ENCODE measurements around the gene DAZAP1. TPM values are rescaled to one million over a fixed set of nuclear protein-coding genes. Genes with fewer than 3 reads are reported as not detected.

Gene DAZAP1
- total RNA-seq, 1 donor from 2014 or later = 98.7 TPM

DNA sequence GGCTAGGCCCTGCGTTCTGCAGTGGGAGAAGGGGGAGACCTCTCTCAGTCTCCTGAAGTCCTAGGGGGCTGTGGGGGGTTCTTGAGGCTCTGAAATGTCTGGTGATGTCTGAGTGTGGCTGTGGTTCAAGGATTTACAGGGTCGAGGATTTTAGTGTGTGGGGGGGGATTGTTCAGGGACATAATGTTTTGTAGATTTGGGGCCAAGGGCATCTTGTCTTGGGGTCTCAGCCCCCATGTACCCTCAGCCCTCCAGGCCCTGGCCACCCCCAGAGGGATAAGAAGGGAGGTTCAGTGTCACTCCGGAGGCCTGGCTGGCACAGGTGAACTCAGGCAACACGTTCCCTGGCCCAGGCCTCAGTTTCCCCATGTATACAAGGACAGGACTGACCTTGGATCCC is 40.1 kb downstream of the DAZAP1 start:
- peaks cover 17% of the 10 kb centered on the region for H3K4me1 ChIP-seq
- no peak for DNase-seq
- no peaks in the 10 kb centered on the region for H3K9me3 ChIP-seq
- H3K4me3 ChIP-seq = no peak overlapping the region
- TF ChIP-seq, protein P1, sequence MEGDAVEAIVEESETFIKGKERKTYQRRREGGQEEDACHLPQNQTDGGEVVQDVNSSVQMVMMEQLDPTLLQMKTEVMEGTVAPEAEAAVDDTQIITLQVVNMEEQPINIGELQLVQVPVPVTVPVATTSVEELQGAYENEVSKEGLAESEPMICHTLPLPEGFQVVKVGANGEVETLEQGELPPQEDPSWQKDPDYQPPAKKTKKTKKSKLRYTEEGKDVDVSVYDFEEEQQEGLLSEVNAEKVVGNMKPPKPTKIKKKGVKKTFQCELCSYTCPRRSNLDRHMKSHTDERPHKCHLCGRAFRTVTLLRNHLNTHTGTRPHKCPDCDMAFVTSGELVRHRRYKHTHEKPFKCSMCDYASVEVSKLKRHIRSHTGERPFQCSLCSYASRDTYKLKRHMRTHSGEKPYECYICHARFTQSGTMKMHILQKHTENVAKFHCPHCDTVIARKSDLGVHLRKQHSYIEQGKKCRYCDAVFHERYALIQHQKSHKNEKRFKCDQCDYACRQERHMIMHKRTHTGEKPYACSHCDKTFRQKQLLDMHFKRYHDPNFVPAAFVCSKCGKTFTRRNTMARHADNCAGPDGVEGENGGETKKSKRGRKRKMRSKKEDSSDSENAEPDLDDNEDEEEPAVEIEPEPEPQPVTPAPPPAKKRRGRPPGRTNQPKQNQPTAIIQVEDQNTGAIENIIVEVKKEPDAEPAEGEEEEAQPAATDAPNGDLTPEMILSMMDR (IDR thresholded peaks at IDR 0.05) = no peak
- ATAC-seq = no peak
- intact Hi-C loops (cut with DNase I) = no loop called here
- peaks cover 5% of the 10 kb centered on the region for H3K36me3 ChIP-seq
- H3K27me3 ChIP-seq = peaks cover 73% of the 10 kb centered on the region
- no peak overlapping the region for H3K27ac ChIP-seq

GRCh38 chr19:1447944-1448343 is 40.6 kb downstream of the DAZAP1 start:
- Histone ChIP-seq H3K9me3 (no peaks in the 10 kb centered on the region), H3K27me3 (peaks cover 77% of the 10 kb centered on the region)
- no peak for ATAC-seq

GRCh38 chr19:1449467-1450442 is 42.4 kb downstream of the DAZAP1 start, which contains the start of gene APC2:
Gene APC2 (plus strand): TSS chr19:1450121. CDS start chr19:1453002, 2,881 bp downstream.
- intact Hi-C loops (cut with DNase I) = no loop called here
- H3K4me1 ChIP-seq = peaks cover 14% of the 10 kb centered on the region
- DNase-seq = no peak
- ATAC-seq = no peak
- no peaks in the 10 kb centered on the region for H3K9me3 ChIP-seq
- H3K36me3 ChIP-seq = no peaks in the 10 kb centered on the region
- TF ChIP-seq, protein P1 (IDR thresholded peaks at IDR 0.05) = no peak
- no peak within 1 kb of the TSS for H3K27ac ChIP-seq
- H3K27me3 ChIP-seq = peaks cover 96% of the 10 kb centered on the region
- H3K4me3 ChIP-seq = no peak within 1 kb of the TSS

More at GRCh38 chr19:1447944-1448343, 40.6 kb downstream of the DAZAP1 start:
- Histone ChIP-seq H3K4me3 (no peak overlapping the region), H3K36me3 (peaks cover under 1% of the 10 kb centered on the region), H3K27ac (no peak overlapping the region), H3K4me1 (peaks cover 17% of the 10 kb centered on the region)
- no peak for DNase-seq
- intact Hi-C loops (cut with DNase I) = no loop called here
- TF ChIP-seq, protein P1 (IDR thresholded peaks at IDR 0.05) = no peak

GRCh38 chr19:1450735-1451731 is 43.6 kb downstream of the DAZAP1 start:
- Histone ChIP-seq H3K4me3 (no peak overlapping the region), H3K27ac (no peak overlapping the region), H3K4me1 (peaks cover 14% of the 10 kb centered on the region), H3K27me3 (peaks cover 98% of the 10 kb centered on the region), H3K9me3 (no peaks in the 10 kb centered on the region), H3K36me3 (no peaks in the 10 kb centered on the region)
- TF ChIP-seq, protein P1 (IDR thresholded peaks at IDR 0.05) = no peak
- intact Hi-C loops (cut with DNase I) = no loop called here
- no peak for DNase-seq
- ATAC-seq = no peak

Measured in upper lobe of right lung (tissue), 1 donor.